GM21390 (cell line): ENCODE results near the gene ELANE.

Source experiments
- ATAC-seq: cut with Tn5 transposase; IDR thresholded peaks from one replicate; pipeline ENCODE4 v1.9.1; 2021; ENCODE audit not compliant: unreplicated experiment

ELANE gene

DNA sequence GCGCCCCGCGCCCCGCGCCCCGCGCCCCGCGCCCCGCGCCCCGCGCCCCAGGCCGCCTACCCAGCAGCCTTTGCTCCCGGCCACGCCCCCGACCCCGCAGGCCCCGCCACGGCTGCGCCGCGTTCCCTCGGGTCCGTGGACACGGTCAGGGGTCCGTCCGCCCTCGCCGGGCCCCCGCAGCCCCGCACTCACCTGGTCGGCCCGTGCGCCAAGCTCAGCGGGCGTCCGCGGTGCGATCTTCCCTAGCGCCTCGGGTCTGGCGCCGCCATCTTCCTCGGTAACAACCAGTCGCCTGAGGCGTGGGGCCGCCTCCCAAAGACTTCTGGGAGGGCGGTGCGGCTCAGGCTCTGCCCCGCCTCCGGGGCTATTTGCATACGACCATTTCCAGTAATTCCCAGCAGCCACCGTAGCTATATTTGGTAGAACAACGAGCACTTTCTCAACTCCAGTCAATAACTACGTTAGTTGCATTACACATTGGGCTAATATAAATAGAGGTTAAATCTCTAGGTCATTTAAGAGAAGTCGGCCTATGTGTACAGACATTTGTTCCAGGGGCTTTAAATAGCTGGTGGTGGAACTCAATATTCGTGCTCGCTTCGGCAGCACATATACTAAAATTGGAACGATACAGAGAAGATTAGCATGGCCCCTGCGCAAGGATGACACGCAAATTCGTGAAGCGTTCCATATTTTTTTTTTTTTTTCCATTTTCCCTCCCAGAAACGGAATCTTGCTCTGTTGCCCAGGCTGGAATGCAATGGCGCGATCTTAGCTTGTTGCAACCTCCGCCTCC lies 41.0 kb downstream of the ELANE start, which contains the start of the genes MED16 and RNU6-9:
TSS of gene MED16 (minus strand) at position 294 of the 796 bp plus-strand sequence. CDS start 2,056 bp downstream, outside the sequence.
TSS of gene RNU6-9 (plus strand) at position 591 of the 796 bp plus-strand sequence.
- peak; percentile 76 for ATAC-seq

DNA sequence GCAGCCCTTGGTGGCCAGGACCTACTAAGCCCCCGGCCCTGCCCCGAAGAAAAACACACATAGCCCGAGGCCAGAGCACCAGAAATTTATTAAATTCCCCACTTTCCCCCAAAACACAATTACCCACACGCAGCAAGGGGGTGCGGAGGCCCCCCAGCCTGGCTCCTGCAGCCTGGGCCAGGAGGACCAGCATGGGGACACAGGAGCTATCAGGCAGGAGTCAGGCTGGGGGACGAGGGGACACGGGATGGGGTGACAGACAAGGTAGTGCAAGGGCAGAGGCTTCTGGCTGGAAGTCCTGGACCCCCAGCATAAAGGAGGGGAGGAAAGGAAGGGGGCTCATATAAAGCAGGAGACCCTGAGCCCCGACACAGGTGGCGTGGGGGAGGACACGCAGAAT lies 44.3 kb downstream of the ELANE start:
- no peak for ATAC-seq

DNA sequence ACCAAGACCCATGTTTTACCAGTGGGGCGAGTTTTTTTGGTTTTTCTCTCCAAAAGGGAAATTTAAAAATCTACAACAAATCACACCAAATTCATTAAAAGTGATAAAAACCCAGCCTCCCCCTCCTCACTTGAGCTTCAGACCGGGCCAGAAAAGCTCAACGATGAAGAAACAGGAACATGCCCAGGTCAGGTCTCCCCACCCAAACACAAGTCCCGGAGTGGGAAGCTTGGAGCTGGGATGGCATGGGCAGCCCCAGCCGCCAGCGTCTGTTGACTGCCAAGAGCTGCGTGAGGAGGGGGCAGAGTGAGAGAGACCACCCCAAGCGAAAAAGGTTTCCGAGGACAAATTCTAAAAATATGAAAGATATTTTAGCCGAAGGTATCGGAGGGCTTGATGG lies 44.9 kb downstream of the ELANE start:
- ATAC-seq = no peak

DNA sequence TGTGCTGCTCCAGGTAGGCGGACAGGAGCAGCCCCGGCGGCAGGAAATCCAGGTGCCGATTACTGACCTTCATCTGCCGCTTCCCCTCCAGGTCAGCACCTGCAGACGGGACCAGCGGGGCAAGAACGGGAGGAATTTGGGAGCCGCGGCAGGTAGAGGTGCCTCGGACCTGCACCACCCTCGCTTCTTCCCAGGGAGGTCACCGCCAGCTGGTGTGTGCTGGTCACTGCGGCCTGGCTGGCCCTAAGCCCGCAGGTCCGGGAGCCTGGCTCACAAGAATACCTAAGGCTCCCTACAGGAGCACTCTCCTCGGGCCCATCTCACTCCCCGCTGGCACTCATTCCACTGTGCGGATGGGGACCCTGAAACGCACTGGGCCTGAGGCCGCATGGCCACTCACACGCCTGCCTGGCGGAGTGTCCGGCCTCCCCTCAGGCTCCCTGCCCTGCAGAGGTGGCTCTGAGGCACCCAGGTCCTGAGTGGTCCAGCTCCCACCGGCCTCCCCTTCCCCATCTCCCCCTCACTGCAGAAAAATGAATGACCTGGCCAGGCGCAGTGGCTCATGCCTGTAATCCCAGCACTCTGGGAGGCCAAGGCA lies 45.4 kb downstream of the ELANE start:
- no peak for ATAC-seq

DNA sequence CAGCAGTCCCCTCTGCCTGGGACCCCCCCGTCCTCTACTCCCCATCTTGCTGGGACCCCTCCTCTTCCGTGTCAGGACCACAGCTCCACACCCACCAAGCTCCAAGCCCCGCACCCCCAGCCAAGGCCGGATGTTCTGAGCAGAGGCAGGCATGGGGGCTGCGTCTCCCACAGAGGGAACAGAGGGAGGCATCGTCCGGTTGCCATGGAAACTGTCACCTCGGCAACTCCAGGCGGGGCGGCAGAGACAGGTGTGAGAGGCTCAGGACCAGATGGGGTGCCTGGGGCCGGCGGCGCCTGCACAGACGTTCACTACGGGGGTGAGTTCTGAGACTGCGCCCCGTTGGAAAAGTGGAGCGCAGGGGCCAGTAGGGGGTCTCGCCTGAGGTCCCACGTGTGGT lies 46.6 kb downstream of the ELANE start:
- ATAC-seq = no peak

DNA sequence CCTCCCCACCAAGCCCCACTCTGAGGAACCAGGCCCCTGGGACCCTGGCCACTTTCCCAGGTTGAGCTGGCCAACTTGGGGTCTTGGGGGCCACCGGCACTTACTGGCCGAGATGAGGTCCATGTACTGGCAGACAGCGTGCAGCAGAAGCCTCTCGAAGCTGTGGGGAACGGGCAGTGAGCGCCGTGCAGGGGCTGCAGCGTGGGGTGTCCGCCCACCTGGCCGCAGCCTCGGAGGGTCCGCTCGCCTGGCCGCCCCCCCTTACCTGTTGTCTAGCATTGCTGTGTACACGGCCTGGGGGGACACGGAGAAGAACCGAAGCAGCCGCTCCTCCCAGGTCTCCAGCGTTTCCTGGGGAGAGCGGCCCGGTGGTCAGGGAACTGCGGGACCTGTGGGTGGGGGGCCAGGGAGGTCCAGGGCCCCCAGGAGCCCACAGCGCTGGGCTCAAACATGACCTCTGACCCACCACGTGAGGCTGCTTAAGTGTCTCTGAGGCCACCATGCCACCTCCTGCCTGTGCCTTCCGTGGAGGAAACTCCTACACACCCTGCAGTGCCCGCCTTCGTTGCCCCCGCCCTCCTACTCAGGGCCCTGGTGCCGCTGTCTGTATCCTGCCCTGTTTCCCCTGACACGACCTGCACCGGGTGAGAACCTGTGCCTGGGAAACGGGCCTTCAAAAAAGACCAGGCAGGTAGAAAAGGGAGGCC lies 47.4 kb downstream of the ELANE start:
- no peak for ATAC-seq

DNA sequence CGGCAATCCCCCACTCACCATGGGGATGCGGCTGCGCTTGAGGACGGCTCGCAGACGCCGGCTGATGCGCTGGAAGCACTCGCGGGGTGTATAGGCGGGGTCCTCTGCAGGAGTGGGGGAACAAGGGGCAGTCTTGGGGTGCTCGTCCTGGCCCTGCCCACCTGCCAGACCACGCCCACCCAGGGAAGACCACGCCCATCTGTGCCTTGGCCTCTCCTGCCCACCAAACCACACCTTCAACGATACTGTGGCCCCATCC lies 47.9 kb downstream of the ELANE start:
- ATAC-seq = no peak

DNA sequence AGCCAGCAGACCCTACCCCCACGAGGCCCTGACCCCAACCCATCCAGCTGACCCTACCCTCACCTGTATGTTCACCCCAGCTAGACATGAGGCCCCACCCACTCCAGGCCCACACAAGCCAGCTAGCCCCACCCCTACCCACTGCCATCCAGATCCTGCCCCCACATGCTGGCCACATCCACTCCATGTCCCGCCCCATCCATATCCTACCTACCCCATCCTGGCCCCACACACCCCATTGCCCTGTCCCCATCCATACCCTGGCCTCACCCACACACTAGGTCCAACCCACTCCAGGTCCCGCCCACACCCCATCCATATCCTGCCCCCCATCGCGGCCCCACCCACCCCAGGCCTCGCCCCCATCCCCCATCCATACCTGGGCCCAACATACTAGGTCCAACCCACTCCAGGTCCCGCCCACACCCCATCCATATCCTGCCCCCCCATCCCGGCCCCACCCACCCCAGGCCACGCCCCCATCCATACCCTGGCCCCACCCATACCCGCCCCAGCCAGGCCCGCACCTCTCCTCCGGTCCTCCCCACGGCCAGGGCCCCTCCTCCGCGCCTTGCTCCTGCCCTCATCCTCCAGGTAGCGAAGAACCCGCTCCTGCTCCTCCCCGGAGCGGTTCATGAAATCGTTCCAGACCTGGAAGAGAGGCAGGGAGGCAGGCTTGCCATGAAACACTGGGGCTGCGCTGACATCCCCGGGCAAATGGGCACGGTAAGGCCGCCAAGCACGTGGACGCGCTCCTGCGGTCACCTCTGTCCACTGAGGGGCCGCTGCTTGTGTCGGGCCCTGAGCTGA lies 48.4 kb downstream of the ELANE start:
- no peak for ATAC-seq

DNA sequence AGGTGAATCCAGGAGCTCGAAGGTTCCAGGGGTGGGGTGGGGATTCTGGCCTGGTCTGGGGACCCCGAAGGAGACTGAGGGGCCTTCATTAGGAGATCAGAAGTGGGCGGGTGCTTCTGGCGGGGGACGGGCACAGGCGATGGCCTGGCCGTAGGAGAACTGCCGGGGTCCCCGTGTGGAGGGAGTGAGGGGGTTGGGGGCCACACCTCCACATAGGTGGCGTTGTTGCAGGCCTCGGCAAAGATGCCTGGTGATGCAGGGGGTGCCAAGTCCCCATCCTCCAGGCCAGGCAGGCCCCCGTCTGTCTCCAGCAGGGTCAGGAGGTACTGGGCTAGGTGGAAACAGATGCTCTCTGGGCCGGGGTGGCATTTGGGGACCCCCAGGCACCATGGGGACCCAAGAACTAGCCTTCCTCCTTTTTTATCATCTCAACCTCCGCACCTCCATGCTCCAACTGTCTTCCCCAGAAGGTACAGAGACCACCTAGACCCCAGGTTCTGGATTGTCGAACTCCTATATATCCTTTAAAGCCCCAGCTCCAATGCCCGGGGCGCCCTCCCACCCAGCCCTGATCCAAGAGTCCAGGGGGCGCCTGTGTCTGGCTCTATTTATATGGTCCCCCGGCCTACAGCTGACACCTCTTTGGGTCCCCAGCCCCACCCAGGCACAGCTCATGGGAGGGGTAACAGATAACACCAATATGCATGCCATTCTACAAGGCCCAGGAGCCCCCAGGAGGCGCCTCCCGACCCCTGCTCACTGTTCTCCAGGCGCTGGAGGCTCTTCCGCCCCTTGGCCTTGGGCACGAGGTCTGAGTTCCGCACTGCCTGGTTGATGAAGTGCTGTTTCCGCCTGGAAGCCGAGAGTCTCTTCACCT lies 49.4 kb downstream of the ELANE start:
- no peak for ATAC-seq

DNA sequence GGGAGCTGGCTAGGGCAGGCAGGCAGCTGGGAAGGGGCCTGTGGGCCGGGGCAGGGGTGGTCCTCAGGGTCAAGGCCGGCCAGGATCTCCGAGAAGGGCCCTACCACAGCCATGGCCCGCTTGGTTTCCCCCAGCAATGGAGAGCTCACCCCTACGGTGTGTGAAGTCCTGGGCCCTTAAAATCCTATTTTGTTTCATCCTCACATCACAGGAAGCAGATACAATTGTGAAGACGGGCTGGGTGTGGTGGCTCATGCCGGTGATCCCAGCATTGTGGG lies 49.9 kb downstream of the ELANE start:
- ATAC-seq = no peak

DNA sequence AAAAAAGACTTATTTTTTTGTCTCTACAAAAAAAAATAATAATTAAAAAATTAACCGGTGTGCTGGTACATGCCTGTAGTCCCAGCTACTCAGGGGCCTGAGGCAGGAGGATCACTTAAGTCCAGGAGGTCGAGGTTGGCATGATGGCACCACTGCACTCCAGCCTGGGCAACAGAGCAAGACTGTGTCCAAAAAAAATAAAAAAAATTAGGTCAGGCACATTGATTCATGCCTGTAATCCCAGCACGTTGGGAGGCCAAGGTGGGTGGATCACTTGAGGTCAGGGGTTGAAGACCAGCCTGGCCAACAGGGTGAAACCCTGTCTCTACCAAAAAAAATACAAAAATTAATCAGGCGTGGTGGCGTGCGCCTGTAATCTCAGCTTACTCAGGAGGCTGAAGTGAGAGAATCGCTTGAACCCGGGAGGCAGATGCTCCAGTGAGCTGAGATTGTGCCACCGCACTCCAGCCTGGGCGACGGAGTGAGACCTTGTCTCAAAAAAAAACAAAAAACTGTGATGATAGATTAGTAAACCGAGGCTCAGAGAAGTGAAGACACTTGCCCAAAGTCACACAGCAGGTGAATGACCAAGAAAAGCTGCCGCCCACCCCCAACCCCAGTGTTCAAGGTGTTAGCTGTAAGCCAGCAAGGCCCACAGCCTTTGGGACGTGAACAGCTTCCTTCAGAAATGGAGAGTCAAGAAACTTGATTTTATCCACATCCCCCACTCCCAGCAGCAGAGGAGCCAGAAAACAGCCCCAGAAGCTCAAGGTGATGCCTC lies 50.5 kb downstream of the ELANE start:
- no peak for ATAC-seq

DNA sequence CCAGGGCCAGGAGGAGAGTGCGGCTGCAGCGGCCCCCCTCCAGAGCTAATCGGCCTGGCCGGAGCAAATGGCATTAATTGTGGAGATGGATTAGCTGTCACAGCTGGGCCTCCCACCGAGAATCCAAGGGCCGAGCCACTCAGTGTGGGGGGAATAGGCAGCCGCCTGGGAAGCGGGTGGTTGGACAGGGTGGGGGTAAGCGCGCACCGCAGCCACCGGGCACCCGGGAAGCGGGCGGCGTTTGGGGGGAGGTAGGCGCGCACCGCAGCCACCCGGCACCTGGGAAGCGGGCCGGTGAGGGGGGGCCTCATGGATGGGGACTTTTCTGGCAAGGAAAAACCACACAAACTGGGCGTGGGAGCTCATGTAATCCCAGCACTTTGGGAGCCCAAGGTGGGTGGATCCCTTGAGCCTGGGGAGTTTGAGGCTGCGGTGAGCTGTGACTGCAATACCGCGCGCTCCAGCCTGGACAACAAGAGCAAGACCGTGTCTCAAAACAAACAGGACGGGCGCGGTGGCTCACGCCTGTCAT lies 51.2 kb downstream of the ELANE start:
- no peak for ATAC-seq

DNA sequence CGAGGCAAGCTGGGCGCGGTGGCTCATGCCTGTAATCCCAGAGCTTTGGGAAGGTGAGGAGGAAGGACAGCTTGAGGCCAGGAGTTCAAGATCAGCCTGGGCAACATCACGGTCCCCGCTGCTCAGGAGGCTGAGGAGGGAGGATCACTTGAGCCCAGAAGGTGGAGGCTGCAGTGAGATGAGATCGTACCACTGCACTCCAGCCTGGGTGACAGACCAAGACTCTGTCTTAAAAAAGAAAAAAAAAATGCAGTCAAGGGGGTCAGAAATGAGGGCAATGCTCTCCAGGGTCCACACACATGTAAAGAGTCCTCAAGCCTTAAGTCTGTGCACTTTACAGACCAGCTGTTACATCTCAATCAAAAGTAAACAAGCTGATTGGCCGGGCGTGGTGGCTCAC lies 52.4 kb downstream of the ELANE start:
- no peak for ATAC-seq
